Kasumi-1 (cell line): ENCODE results near the gene NKPD1.

Experiments used
- DNase-seq, 2 experiments: peaks; one replicate each; lab custom pipeline; 2025; lab: John Stamatoyannopoulos, UW

The NKPD1 gene

DNA sequence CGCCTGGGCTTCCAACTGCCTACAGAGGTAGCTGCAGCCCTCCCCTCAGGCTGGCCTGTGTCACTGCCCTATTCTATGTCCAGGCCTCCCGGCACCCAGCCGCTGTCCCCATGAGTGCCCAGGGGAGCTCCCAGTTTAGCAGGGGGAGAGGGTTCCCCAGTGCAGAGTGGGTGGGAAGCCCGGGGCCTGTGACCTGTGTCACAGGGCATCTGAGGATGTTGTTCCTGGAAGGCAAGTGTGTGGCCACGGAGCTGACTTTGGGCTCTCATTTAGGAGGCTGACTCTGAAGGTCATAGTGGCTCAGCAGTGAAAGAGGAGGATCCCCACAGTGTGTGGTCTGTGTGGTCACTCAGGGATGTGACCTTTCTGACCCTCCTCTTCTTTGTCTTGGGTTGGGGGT is 42.7 kb downstream of the NKPD1 start:
- DNase-seq, result no peak

DNA sequence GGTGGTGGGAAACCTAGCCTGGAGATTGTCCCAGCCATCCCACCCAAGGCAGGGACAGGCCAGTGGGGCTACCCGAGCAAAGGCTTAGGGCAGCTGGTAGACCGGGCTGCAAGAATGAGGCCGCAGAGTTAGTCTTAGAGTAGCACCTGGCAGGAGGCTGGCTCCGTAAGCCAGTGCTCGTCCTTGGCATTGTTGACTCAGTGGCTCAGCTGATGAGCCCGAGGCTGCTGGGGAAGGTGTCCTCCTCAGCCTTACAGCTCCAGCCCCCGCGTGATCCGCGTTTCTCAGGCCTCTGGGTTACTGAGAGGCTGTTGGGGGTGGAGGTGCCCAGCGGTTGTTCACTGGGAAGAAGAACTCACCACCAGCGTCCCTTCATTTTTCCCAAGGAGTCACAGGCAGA is 43.1 kb downstream of the NKPD1 start:
- no peak for DNase-seq

GRCh38 chr19:45117167-45117594 is 43.6 kb downstream of the NKPD1 start:
- peak; percentile 58 to 69 for DNase-seq

GRCh38 chr19:45115809-45116615 is 44.8 kb downstream of the NKPD1 start:
- DNase-seq, result no peak

GRCh38 chr19:45114116-45114515 is 46.7 kb downstream of the NKPD1 start:
- DNase-seq, result no peak

- no peak for DNase-seq
These were observed 47.2 kb downstream of the NKPD1 start for GRCh38 chr19:45113628-45114027.

DNA sequence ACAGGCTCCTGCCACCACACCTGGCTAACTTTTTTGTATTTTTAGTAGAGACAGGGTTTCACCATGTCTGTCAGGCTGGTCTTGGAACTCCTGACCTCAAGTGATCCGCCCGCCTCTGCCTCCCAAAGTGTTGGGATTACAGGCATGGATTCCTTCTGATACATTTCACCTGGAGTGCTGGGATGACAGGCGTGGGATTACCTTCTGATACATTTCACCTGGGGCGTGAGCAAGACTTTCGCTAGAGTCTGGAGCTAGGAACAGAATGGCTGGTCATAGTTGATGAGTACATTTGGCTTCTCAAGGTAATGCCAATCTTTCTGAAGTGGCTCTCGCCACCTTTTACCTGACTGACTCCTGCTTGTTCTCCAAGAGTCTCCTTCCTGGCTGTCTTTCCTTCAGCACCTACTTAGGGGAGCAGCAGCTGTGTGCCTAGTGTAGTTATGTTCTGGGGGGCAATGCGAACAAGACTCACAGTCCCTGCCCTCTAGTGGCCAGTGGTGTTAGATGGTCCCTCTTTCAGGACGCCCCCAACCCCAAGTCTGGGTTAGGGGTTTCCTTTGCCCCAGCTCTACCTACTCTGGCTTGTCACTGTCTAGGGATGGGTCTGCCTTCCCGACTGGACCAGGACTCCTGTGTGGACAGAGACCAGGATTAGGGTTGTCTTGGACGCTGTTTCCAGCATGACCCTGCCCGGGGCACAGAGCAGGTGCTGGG is 48.5 kb downstream of the NKPD1 start:
- no peak for DNase-seq
